ENCODE results near the gene DEGS1.
"Not testable (repeated sequence)": the region's sequence is repeated elsewhere in the genome, so short reads cannot be mapped to it uniquely, and the experiment has no call there.

The DEGS1 gene

GRCh38 chr1:224180783-224181452 is 2.1 kb upstream of the DEGS1 start:
- DNase-seq (ENCODE audit: low read depth in 2 of 2) = no peak

- DNase-seq (ENCODE audit: low read depth in 2 of 2) = no peak
Observed at GRCh38 chr1:224181453-224181810, 1.6 kb upstream of the DEGS1 start.

GRCh38 chr1:224182057-224182865 is 779 bp upstream of the DEGS1 start:
- DNase-seq (ENCODE audit: low read depth in 2 of 2) = peak; percentile 27 to 33

GRCh38 chr1:224183591-224184312 is 712 bp downstream of the DEGS1 start:
- DNase-seq (ENCODE audit: low read depth in 2 of 2) = peak; percentile 31 to 38

- DNase-seq (ENCODE audit: low read depth in 2 of 2) = no peak
Observed at GRCh38 chr1:224185208-224185607, 2.2 kb downstream of the DEGS1 start.

- DNase-seq (ENCODE audit: low read depth in 2 of 2) = no peak
Observed at GRCh38 chr1:224188286-224188685, 5.2 kb downstream of the DEGS1 start.

GRCh38 chr1:224189561-224189960 is 6.5 kb downstream of the DEGS1 start:
- DNase-seq (ENCODE audit: low read depth in 2 of 2) = no peak

GRCh38 chr1:224192082-224192788 is 9.2 kb downstream of the DEGS1 start:
- DNase-seq (ENCODE audit: low read depth in 2 of 2) = no peak

- DNase-seq (ENCODE audit: low read depth in 2 of 2) = no peak
Observed at GRCh38 chr1:224193319-224193966, 10.4 kb downstream of the DEGS1 start.

GRCh38 chr1:224196813-224197600 is 14.0 kb downstream of the DEGS1 start:
- DNase-seq (ENCODE audit: low read depth in 2 of 2) = no peak

GRCh38 chr1:224198572-224198971 is 15.5 kb downstream of the DEGS1 start:
- no peak for DNase-seq (ENCODE audit: low read depth in 2 of 2)

GRCh38 chr1:224199679-224200078 is 16.6 kb downstream of the DEGS1 start:
- DNase-seq (ENCODE audit: low read depth in 2 of 2) = no peak

- no peak for DNase-seq (ENCODE audit: low read depth in 2 of 2)
Observed at GRCh38 chr1:224201383-224201782, 18.3 kb downstream of the DEGS1 start.

GRCh38 chr1:224201853-224202252 is 18.8 kb downstream of the DEGS1 start:
- no peak for DNase-seq (ENCODE audit: low read depth in 2 of 2)

- no peak for DNase-seq (ENCODE audit: low read depth in 2 of 2)
Observed at GRCh38 chr1:224203243-224204016, 20.4 kb downstream of the DEGS1 start.

- DNase-seq (ENCODE audit: low read depth in 2 of 2) = peak; percentile 27 to 30
Observed at GRCh38 chr1:224205438-224205840, 22.4 kb downstream of the DEGS1 start.

- DNase-seq (ENCODE audit: low read depth in 2 of 2) = not testable (repeated sequence)
Observed at GRCh38 chr1:224205931-224206538, 23.0 kb downstream of the DEGS1 start.

- DNase-seq (ENCODE audit: low read depth in 2 of 2) = no peak
Observed at GRCh38 chr1:224211206-224211962, 28.3 kb downstream of the DEGS1 start.

GRCh38 chr1:224212618-224213061 is 29.6 kb downstream of the DEGS1 start:
- no peak for DNase-seq (ENCODE audit: low read depth in 2 of 2)

Measured in stimulated activated CD4-positive, alpha-beta T cell treated with anti-CD3 and anti-CD28 coated beads, Interleukin-15, amount 100 ng/mL, for 48 hours (primary cell).